Activated naive CD4-positive, alpha-beta T cell treated with anti-CD3 and anti-CD28 coated beads, Interleukin-2, amount 50 U/mL, for 16 hours (primary cell): Measurements from ENCODE around the gene IQSEC1.
A peak's percentile ranks its signal among the peaks of the same experiment; 100 is the strongest.

Experiments used
- DNase-seq: peaks from one replicate; pipeline ENCODE4 v3.0.0-alpha.2; 2020

IQSEC1 gene

DNA sequence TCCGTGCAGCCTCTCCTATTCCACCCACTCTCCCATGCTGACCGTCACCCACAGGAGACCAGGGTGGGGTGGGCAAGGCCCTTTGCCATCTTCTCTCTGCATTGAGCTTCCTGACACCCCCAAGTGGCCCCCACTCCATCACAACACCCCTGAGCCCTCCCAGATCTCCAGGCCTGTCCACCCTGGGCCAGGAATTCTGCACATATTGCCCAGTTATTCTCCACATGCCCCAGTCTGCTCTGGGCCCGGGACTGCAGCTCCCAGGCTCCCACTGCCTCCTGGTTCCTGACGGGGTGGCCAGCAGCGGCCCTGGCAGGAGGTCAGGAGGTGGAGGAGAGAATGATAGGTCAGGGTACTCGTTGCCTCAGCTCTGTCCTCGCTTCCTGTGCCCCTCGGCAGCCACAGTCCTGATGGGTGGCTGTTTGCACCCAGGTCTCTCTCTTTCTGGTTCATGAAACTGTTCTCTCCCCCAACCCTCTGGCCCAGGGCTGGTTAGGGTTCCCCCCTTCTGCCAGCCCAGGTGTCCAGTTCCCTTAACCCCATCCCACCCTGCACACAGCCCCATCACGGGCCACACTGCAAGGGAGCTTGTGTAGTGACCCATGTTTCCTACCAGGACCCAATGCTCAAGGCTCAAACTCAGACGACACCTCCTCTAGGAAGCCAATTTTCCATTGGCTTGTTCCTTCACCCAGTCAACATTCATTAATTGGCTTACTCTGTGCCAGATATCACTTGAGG, 47.3 kb downstream of the IQSEC1 start:
- no peak for DNase-seq

DNA sequence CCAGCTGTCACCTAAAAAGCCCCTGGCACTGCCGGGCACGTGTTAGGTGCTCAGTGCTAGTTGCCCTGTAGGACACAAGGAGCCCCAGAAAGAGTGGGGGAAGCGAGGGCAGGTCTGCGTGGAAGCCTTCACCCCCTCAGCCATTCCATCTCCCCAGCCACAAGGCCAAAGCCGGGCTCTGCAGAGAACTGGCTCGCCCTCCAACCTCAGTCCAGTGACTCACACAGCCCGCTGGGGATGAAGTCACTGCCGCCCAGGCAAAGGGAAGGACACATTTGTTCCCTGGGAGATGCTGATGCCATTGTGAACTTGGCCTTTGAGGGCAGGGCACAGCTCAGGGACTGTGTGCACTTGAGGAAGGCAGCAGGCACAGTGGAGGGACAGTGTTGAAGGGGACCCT, 48.1 kb downstream of the IQSEC1 start:
- DNase-seq: no peak

DNA sequence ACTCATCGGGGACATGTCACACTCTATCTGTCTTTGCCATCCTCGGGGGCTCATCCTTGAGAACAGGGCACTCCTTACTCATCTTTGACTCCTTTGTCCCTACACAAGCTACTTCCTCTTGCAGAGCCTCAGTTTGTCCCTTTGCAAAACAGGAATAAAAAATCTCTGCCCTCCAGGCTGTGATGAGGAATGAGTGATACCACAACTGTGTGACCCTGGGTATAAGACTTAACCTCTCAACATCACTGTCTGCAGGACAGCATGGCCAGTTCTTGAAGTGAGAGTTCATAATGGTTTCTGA, 48.5 kb downstream of the IQSEC1 start:
- no peak for DNase-seq

DNA sequence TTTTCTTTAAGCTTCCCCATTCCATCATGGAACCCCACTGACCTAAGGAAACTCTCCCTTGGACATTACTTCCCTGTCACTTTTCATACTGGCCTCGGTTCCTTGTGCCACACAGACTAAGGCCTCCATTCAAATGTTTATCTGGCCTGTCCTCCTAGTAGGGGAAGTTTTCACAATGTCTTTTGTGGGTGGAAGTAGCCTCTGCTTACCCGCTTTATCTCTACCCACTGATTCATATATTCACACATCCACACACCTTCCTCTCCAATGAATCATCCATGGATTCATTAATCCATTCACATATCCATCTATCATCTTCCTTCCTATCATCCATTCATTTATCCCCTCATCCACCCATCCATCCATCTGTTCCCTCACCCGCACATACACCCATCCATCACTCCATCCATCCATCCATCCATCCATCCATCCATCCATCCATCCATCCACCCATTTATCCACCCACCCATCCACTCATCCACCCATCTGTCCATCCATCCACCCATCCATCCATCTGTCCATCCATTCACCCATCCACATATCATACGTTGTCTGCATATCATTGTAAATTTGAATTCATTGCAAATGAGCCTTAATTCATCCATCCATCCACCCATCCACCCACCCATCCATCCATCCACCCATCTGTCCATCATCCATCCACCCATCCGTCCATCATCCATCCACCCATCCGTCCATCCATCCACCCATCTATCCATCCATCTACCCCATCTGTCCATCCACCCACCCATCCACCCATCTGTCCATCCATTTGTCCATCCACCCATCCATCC, 49.1 kb downstream of the IQSEC1 start:
- DNase-seq: no peak

DNA sequence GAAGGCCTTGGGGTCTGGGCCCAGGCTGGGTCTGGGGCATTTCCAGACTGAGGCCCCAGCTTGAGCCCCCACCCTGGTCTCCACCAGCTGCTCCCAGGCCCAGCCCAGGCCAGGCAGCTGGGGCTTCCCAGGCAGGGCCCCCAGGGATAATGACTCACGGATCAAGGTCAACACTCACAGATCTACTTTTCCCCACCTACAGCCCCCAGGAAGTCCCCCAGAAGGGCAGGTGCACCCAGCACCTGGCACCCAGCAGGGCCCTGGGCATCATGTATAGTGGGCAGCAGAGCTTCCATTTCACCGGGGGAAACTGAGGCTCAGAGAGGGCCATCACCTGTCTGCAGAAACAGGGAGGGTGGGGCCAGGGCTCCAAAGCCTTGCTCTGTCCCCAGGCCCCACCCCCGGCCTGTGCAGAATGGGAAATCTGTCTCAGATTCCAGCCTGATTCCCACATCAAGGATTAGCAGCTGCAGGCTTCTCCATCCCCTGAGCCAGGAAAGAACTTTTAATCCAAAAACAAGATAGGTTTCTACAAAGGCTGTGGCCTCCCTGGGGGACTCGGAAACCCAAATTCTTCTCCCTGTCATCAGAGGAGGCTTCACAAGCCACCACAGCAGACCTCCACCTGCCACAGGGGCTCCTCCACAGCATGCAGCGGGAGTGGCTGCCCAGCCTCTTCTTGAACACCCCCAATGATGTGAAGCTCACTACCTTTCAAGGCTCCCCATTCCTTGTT, 49.8 kb downstream of the IQSEC1 start:
- no peak for DNase-seq

DNA sequence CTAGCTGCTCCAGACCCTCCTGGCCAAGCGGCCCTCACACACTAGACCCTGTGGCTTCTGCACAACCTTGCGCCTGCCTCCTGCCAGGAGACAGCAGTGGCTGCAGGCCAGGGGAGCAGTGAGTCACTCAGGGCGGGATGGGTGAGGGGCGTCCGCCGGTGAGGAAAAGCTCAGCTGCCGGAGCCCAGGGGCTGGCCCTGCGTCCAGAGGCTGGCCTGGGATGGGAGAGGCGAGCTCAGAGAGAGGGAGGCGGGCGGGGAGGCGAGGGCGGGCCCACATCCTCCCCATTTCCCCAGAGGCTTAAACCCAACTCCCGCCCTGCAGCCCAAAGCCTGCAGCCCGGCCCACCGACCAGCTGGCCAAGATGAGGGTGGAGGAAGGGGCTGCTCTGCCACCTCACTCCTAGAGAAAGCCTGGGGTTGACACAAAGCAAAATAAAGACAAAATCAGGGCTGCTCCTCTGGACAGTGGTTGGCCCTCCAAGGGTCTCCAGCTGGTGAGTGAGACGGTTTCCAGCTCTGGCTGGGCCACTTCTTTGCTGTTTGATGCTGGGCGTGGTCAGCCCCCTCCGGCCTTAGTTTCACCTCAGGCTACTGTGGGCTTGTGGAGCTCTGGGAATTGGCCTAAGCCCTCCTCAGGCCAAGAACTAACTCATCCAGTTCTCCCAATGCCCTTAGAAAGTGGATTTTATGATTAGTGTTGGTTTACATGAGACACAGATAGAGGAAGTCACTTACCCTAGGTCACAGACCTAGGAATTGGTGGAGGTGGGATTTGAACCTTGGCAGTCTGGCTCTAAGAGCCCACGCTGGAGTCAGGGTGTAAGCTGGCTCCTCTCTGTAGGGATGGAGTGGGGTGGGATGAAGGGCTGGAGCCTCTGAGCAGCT, 50.6 kb downstream of the IQSEC1 start:
- no peak for DNase-seq

DNA sequence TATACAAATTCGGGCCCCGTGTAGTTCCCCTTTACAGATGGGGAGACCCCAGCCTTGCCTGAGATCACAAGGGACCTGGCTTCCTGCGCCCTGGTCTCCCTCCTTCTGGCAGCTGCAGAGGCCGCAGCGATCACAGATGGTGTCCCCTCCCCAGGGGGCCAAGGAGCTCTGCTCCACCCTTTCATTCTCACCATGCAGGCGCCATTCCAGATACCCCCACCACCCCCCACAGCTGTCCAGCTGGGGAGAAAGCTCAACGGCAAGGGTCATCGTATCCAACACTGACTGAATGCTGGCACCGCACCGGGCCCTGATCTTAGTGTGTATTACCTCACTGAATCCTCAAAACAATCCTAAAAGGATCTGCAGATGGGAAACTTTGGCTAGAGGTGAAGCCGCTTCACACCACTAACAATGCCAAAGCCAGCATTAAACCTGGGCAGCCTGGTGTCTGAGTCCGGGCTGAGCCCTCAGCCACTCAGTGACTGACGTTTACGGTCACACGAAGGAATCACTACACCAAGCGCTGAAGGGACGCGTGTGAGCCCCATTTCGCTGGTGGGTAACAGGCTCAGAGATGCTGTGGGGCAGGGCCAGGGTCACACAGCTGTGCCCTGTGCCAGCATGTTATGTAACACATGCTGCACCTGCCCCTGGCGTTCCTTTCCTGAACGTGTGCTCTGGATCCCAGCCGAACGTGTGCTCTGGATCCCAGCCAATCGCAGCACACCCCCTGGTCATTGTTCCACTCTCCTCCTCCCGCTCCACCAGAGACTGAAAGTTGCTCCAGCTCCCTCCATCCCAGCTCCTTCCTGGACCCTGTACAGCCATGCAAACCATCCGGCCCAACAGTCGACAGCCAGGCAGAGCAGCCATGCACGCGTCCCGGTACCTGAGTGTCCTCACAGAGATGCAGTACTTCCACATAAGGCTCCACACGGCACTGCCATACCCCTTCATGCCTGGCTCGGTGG, 51.8 kb downstream of the IQSEC1 start:
- no peak for DNase-seq

DNA sequence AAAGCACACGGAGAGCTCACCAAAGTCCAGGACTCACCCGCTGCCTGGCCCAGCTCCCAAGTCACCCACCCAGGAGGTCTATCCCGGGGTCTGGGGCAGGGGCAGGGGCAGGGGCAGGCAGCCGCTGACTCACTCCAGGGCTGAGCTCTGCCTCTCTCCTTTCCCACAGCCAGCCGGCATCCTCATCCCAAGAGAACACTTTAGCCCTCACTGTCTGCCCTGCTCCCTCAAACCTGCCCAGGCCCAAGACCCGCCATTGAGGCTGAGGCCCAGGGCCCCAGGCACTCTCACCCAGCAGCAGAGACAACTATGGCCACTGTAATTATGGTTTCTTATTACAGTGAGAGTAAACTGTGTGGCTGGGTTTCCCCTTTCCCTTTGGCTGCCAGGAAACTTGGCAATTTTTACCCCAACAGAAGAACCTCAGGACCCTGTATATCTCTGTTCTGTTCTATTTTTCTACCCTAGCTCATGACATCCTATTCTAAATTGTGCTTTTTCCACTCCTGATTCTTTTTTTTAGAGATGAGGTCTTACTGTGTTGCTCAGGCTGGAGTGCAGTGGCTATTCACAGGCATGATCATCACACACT, 53.0 kb downstream of the IQSEC1 start:
- DNase-seq: no peak

DNA sequence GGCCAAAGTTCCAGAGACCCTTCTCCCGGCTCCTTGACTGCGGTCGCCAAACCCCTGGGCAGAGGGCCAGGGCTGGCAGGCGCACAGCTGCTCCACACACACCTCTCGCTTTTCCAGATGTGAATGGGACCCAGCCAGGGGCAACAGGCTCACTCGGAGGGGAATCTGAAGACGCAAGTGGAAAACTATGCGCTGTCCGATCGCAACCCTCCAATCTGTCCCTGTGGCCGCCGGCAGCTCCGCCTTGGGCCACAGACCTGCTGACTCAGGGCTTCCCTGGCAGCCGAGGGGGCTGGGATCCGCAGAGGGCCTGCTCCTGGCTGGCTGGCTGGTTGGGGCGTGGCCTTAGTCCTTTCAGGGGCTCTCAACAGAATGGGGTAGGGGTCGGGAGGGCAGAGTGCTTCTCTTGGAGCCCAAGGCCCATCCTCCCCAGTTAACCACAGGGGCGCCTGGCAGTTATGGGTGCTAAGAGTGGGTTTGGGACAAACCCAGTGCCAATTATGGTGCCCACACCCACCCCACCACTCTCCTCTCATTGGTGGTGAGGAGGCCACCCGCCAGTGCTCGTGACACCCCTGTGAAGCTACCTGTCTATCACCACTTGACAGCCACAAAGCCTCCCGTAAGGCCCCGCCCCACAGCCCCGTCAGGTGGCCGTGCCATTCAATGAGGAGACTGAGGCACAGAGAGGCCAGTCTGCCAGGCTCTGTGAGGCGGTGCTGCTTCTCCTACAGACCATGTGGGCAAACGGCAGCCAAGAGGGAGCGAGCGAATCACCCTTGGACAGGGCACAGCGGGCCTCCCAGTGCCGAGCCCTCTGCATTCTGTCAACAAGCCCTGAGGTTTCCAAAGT, 53.8 kb downstream of the IQSEC1 start:
- DNase-seq: no peak

DNA sequence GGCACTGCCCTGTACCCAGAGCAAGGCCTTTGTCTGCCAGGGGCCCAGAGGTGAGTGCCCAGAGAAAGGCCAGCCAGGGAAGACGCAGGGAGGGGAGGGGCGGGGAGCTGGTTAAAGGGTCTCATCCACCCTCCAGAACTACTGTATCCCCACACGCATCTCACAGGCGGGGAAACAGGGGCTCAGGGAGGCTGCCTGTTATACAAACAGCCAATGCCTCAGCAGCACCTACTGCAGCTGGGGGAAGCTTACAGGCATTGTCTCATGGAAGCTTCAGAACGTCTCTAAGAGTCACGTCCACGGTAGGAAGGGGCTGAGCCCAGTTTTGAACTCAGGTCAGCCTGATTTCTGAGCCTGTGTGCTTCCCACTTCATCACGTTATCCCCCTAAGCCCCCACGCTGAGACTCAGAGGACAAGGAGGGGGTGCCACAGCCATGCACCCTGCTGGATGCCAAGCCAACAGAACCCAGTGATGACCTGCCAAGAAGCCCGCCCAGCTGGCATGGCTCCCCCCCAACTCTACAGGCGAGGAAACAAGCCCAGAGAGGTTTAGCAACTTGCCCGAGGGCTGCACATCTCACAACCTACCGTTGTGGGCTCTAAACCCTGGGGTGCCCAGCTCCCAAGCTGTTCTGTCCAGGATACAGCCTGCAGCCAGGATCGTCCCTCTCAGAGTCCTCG, 54.5 kb downstream of the IQSEC1 start:
- DNase-seq: no peak

DNA sequence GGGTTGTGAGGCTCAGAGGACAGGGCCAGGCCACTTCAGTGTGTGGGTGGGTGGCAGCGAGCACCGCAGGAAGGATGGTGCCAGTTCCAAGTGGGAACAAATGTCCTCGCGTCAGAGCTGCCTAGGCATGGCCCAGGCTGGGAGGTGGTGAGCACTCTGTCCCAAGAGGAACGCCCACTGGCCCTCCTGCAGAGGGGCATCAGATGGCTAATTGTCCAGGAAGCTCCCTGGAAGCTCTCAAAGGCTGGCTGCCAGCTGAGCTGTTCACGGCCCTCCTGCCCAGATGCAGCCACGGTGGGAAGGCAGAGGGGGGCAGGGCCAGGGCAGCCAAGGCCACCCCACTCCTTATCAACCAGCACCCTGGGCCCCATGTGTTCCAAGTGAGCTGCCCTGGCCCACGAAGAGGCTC, 55.2 kb downstream of the IQSEC1 start:
- no peak for DNase-seq

DNA sequence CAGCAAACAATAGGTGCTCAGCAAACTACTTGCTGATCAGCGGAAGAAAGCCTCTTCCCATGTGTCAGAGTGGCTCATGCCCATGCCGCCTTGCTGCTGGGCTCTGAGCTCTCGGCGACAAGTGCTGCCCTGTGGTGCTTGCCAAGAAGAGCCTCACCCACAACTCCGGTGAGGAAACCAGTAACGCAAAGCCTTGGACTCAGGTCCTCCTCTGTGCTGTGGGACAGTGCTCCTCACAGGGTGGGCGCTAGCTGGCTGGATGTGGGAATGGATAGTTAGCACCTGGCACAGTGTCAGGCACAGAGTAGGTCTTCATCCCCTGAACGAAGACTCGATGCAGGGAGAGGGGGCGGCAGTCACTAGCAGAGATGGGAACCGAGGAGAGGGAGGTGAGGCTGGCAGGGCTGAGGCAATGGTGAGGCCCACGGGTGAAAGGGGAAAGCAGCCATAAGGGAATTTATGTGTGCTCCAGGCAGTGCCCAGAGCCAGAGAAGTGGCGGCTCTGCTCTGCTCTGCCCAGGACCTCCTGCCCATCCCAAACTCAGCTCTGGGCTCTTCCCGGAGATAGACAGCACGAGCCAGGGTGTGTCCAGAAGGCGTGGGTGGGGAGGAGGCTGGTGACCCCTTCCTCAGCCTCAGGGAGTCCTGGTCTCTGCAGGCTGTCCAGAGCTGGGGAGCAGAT, 55.7 kb downstream of the IQSEC1 start:
- no peak for DNase-seq

DNA sequence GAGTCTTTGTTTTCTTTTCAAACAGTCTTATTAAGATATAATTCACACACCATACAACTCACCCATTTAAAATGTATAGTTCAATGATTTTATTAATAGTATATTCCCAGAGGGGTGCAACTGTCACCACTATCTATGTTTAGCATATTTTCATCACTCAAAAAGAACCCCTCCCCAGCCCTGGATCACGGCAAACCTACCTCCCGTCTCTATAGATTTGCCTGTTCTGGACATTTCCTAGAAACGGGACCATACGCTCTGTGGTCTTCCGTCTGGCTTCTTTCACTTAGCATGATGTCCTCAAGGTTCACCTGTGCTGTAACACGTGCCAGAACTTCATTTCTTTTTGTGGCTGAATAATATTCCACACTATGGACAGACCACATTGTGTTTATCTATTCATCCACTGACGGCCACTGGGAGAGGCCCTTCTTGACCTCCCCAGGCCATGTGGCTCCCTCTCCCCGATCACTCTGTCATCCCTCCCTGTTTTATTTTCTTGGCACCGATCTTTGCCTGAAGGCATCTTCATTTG, 56.4 kb downstream of the IQSEC1 start:
- no peak for DNase-seq

DNA sequence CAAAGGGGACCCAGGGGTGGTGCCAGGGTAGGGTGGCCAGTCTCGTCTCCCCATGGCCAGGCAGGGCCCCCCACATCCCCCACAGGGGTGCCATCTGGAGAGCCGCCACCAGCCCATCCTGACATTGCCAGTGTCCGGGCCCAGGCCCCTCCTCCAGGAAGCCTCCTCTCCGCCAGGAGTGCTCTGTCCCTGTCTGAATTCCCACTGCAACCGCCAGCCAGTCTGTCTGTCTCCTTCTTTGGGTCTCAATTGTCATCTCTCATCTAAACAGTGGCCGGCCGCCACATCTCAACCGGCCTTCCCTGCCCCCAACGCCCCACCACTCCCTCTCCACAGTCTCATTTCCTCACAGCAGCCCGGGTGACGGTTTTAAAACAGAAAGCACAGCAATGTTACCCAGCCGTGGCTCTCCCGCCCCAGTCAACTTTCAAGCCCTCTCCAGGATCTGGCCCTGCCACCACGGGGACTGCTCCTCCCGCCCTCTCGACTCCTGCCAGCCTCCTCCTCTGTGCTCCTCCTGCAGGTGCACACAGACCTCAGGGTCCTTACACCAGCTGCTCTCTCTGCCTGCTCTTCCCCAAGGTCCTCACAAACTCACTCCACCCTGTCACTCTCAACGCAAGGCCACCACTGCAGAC, 57.0 kb downstream of the IQSEC1 start:
- DNase-seq: peak; percentile 40

DNA sequence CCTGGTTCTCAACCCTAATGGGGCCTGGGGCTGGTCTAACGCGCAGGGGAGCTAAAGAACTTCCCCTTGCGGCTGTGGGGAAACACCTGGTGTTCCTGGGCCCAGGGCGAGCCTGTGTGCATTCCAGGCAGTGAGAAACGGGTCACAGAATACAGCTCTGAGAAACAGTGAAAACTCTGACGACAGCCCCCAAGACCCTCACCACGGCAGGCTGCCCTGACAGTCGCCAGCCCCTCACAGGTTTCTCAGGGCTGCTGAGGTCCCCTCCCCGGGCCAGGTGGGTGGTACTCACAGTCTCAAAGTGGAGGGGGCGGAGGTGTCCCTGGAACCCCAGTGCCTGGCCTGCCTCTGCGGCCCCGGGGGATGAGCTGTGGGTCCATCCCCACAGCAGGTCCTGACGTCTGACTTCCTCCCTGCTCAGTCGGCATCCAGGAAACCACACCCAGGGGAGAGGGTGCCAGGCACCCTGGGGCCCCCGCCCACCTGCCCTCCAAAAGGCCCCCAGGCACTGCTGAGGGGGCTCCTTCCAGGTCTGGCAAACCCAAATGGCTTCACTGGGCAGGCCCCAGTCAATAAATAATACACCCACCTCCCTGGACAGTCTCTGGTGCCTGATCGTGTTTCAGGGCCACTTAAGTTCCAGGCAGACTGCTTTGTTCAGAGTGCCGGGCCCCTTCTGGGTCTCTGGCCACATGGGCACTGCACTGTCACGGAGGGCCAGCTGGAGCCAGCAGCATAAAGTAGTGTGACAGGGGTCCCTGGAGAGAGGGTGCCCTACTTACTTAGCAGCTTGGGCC, 57.7 kb downstream of the IQSEC1 start:
- peak; percentile 50 for DNase-seq

DNA sequence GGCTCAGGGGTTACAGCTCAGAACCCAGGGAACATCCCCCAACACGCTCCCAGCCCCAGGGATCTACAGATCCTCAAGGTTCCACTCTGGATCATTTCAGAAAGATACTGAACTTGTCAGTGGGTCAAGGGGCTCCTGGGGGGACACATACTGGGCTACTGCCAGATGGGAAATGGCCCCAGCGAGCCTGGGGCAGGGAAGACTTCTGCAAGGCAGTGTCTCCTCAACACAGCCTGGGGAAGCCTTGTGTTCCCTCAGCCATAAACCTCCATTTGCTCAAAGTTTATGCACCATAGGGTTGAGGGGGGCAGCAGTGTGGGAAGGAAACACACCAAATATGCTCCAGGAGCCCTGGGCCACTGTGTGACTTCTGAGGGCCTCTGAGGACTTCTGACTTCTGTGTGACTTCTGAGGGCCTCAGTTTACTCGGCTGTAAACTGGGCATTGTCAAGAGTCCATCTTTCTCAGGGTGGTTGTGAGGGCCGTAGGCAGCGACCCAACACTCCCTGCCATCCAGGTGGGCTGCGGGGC, 58.4 kb downstream of the IQSEC1 start:
- DNase-seq: no peak
